ACC112 (cell line): ENCODE measurements around the gene SIL1.

Experiments
- H2AFZ ChIP-seq: fragments of 200-600 bp; sonication (generic); one replicate; pipeline ENCODE4 v1.6.0; 2017; ENCODE audit warnings: antibody characterized with exemption, low read length; ENCODE audit not compliant: unreplicated experiment
- H3K27ac ChIP-seq: fragments of 200-600 bp; sonication (generic); 2 replicates; pipeline ENCODE4 v1.5.1; 2014; ENCODE audit warnings: low read depth, mild to moderate bottlenecking, antibody characterized with exemption, low read length, moderate library complexity
- H3K27me3 ChIP-seq: fragments of 200-600 bp; sonication (generic); 2 replicates; pipeline ENCODE4 v1.6.1; 2014; ENCODE audit warnings: mild to moderate bottlenecking, antibody characterized with exemption, low read length, moderate library complexity, mixed read lengths; ENCODE audit not compliant: insufficient read depth
- H3K36me3 ChIP-seq: fragments of 200-600 bp; sonication (generic); 2 replicates; pipeline ENCODE4 v1.6.1; 2016; ENCODE audit warnings: mild to moderate bottlenecking, antibody characterized with exemption, low read length, moderate library complexity, mixed read lengths; ENCODE audit not compliant: insufficient read depth
- H3K4me1 ChIP-seq: fragments of 200-600 bp; sonication (generic); one replicate; pipeline ENCODE4 v1.6.1; 2016; ENCODE audit warnings: low read length, mixed read lengths; ENCODE audit not compliant: insufficient read depth, unreplicated experiment, control insufficient read depth
- H3K4me3 ChIP-seq: fragments of 200-600 bp; sonication (generic); 2 replicates; pipeline ENCODE4 v1.5.1; 2014; ENCODE audit warnings: mild to moderate bottlenecking, low read depth, low read length
- H3K79me2 ChIP-seq: fragments of 200-600 bp; sonication (generic); one replicate; pipeline ENCODE4 v1.6.0; 2016; ENCODE audit warnings: low read length; ENCODE audit not compliant: control insufficient read depth, unreplicated experiment, insufficient read depth

Gene SIL1

DNA sequence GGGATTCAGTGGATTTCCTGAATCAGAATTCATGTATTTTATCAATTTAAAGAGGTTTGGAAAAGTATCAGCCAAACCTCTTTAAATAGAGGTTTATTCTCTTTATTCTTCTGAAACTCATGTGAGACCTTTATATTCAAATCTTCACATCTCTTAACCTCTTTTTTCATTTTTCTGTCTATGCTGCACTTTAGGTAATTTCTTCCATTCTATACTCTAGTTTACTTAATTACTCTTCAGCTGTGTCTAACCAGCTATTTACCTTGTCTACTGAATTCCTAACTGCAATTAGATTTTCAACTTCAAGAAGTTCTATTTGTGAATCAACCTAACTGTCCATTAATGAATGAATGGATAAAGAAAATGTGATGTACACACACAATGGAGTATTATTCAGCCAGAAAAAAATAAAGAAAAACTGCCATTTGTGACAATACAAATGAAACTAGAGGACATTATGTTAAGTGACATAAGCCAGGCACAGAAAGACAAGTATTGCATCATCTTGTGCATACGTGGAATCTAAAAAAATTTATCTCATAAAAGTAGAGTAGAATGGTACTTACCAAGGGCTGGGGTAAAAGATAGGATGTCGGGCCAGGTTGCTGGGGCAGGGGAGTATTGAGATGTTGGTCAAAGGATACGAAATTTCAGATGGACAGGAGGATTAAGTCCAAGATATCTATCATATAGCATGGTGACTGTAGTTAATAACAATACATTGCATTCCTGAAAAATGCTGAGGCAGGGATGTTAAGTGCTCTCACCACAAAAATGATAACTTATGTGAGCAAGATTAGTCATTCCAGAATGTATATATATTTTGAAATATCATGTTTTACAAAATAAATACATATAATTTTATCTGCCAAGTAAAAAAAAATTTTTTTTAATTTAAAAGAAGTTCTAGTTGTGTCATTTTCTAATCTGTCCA is 193.5 kb downstream of the SIL1 start:
- no peak overlapping the region for H2AFZ ChIP-seq
- no peaks in the 10 kb centered on the region for H3K79me2 ChIP-seq
- no peaks in the 10 kb centered on the region for H3K4me1 ChIP-seq
- H3K36me3 ChIP-seq, result no peaks in the 10 kb centered on the region
- H3K4me3 ChIP-seq, result no peak overlapping the region
- H3K27me3 ChIP-seq, result no peaks in the 10 kb centered on the region
- H3K27ac ChIP-seq, result no peak overlapping the region

DNA sequence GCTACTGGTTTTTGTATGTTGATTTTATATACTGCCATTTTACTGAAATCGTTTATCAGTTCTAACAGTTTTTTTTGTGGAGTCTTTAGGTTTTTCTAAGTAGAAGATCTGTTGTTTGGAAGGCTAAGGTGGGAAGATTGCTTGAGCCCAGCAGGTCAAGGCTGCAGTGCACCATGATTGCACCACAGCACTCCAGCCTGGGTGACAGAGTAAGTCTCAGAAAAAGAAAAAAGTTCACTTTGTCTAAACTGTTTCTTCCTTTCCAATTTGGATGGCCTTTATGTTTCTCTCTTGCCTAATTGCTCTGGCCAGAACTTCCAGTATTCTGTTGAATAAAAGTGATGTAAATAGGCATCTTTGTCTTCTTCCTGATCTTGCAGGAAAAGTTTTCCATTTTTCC is 198.5 kb downstream of the SIL1 start:
- H2AFZ ChIP-seq, result no peak overlapping the region
- H3K27ac ChIP-seq, result no peak overlapping the region
- H3K4me3 ChIP-seq, result no peak overlapping the region
- H3K4me1 ChIP-seq, result no peaks in the 10 kb centered on the region
- no peaks in the 10 kb centered on the region for H3K79me2 ChIP-seq
- 0 out of 2 replicates have a peak, but pooled peaks cover 2% of the 10 kb centered on the region for H3K36me3 ChIP-seq
- H3K27me3 ChIP-seq, result no peaks in the 10 kb centered on the region

GRCh38 chr5:138998521-138998920 is 199.6 kb downstream of the SIL1 start:
- Histone ChIP-seq H3K4me3 (no peak overlapping the region), H2AFZ (no peak overlapping the region), H3K27me3 (no peaks in the 10 kb centered on the region), H3K79me2 (no peaks in the 10 kb centered on the region), H3K36me3 (0 out of 2 replicates have a peak, but pooled peaks cover 2% of the 10 kb centered on the region), H3K27ac (no peak overlapping the region), H3K4me1 (no peaks in the 10 kb centered on the region)

- no peaks in the 10 kb centered on the region for H3K27me3 ChIP-seq
- H3K36me3 ChIP-seq, result 0 out of 2 replicates have a peak, but pooled peaks cover 2% of the 10 kb centered on the region
- no peak overlapping the region for H2AFZ ChIP-seq
- H3K4me3 ChIP-seq, result no peak overlapping the region
- no peaks in the 10 kb centered on the region for H3K4me1 ChIP-seq
- no peak overlapping the region for H3K27ac ChIP-seq
- no peaks in the 10 kb centered on the region for H3K79me2 ChIP-seq
These were observed 202.0 kb downstream of the SIL1 start for GRCh38 chr5:138996120-138996519.

DNA sequence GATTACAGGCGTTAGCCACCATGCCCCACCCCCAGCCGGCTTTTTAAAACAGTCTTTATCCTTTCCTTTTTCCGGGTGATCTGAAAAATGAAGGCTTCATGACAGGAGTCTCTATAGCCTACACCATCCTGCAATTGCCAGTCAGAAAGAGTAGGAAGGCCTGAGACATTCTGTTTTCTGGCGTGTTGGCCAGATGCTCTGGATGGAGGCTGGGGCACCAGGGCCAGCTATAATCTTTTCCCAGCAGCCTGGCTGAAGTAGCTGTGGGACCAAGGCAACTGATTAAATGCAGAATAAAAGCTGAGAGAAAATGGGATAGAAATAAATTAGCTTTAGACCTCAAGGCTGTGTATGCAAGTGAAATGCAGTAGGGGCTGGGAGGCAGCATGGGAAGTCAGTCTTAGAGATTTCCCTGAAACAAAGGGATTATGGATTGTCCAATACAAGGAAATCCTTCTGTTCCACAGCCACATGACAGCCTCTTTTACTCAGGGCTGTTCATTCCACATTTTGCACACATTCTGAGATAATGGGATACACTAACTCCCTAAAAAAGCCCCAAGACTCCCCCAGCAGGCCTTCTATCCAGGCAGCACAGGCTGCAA is 207.1 kb downstream of the SIL1 start:
- Histone ChIP-seq H3K4me1 (no peaks in the 10 kb centered on the region), H3K27ac (no peak overlapping the region), H3K36me3 (0 out of 2 replicates have a peak, but pooled peaks cover 2% of the 10 kb centered on the region), H3K27me3 (no peaks in the 10 kb centered on the region), H3K79me2 (no peaks in the 10 kb centered on the region), H2AFZ (no peak overlapping the region), H3K4me3 (no peak overlapping the region)

GRCh38 chr5:138989720-138990119 is 208.4 kb downstream of the SIL1 start:
- Histone ChIP-seq H3K36me3 (no peaks in the 10 kb centered on the region), H3K27ac (no peak overlapping the region), H3K4me3 (no peak overlapping the region), H2AFZ (no peak overlapping the region), H3K4me1 (peaks cover 3% of the 10 kb centered on the region), H3K79me2 (no peaks in the 10 kb centered on the region), H3K27me3 (no peaks in the 10 kb centered on the region)

DNA sequence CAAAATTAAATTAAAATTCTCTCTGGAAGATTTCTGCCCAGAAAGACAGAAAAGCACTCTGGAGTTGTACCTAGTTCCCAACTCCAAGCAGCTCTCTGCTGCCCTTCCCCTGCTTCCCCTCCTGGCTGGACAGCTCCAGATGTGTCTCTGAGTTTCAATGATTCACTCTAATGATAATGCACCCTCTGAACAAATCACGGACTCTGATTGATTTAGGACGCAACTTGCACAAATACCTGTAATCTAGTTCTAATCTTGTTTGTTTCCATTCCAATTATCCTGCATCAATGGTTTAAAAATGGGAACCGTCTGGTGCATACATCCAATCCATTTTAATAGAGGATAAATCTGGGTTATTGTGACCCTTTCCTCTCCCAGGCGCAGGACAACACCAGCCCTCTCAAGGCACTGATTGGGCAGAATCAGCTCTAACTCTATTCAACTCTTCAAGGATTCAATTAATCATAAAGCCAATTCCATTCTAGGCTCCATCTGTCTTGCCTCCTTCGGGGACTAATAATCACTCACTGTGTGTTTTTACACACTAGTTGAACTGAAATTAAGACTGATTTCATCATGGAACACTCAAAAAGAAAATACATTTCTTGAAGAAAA is 211.9 kb downstream of the SIL1 start:
- Histone ChIP-seq H3K4me1 (peaks cover 13% of the 10 kb centered on the region), H3K27ac (no peak overlapping the region), H2AFZ (no peak overlapping the region), H3K27me3 (no peaks in the 10 kb centered on the region), H3K79me2 (no peaks in the 10 kb centered on the region), H3K36me3 (no peaks in the 10 kb centered on the region), H3K4me3 (no peak overlapping the region)

DNA sequence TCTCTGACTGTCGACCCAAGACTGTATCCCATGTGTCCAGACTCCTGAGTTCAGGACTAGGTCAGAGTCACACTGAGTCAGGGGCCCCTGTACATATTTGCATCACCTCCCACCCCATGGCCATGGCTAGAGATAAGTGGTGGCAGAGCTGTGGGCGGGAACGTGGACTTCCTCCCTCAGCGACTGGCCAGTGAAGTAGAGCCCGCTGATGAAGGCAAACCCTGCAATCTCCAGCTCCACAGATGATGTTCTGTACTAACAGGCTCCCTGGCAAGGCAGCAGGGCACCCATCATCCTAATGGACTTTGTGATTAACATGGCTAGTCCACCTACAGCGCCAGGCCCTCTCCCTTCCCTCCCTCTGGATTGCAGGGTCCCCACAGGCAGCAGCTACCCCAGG is 212.5 kb downstream of the SIL1 start:
- no peaks in the 10 kb centered on the region for H3K79me2 ChIP-seq
- no peak overlapping the region for H2AFZ ChIP-seq
- H3K27ac ChIP-seq, result no peak overlapping the region
- no peaks in the 10 kb centered on the region for H3K36me3 ChIP-seq
- no peaks in the 10 kb centered on the region for H3K27me3 ChIP-seq
- H3K4me3 ChIP-seq, result no peak overlapping the region
- H3K4me1 ChIP-seq, result peaks cover 19% of the 10 kb centered on the region

DNA sequence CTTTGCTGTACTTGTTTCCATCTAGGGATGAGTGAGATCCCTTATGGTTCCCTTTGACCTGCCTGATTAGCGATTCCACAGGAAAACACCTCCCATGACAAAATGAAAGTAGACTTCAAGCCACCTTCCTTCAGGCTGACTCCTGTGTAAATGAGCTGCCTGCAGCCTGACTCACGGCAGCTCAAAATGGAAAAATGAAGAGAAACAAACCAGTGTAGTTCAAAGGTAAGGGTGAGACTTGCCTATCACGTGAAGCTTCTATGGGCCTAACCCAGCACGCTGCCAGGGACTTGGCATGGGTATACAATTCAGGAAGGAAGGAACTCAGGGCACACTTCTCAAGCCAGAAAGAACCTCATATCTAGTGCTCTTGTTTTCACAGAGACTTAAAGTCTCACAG is 212.9 kb downstream of the SIL1 start:
- no peak overlapping the region for H2AFZ ChIP-seq
- H3K4me3 ChIP-seq, result no peak overlapping the region
- no peaks in the 10 kb centered on the region for H3K36me3 ChIP-seq
- no peaks in the 10 kb centered on the region for H3K79me2 ChIP-seq
- H3K27me3 ChIP-seq, result no peaks in the 10 kb centered on the region
- no peak overlapping the region for H3K27ac ChIP-seq
- peaks cover 20% of the 10 kb centered on the region for H3K4me1 ChIP-seq

GRCh38 chr5:138983984-138984383 is 214.2 kb downstream of the SIL1 start:
- Histone ChIP-seq H3K27ac (no peak overlapping the region), H3K4me3 (no peak overlapping the region), H2AFZ (no peak overlapping the region), H3K79me2 (no peaks in the 10 kb centered on the region), H3K4me1 (peaks cover 20% of the 10 kb centered on the region), H3K36me3 (no peaks in the 10 kb centered on the region), H3K27me3 (no peaks in the 10 kb centered on the region)
